HG03064 (cell line): ENCODE data around the gene IFI44.

ENCODE experiments used
- ATAC-seq: cut with Tn5 transposase; IDR thresholded peaks from one replicate; pipeline ENCODE4 v1.9.1; 2021; ENCODE audit warnings: low read depth; ENCODE audit not compliant: unreplicated experiment

IFI44 gene

GRCh38 chr1:78649628-78650027 lies at the start of gene IFI44:
Gene IFI44 (plus strand): TSS chr1:78649831. CDS start chr1:78650196, 365 bp downstream.
- peak; percentile 82 for ATAC-seq

GRCh38 chr1:78601068-78601467 lies 48.6 kb upstream of the IFI44 start:
- no peak for ATAC-seq

- no peak for ATAC-seq
These were observed 46.4 kb upstream of the IFI44 start for GRCh38 chr1:78603206-78603605.

- no peak for ATAC-seq
These were observed 45.0 kb upstream of the IFI44 start for GRCh38 chr1:78604643-78605042.

- no peak for ATAC-seq
These were observed 43.4 kb upstream of the IFI44 start for GRCh38 chr1:78606274-78606673.

GRCh38 chr1:78607334-78607927 lies 42.2 kb upstream of the IFI44 start:
- no peak for ATAC-seq

GRCh38 chr1:78607944-78608343 lies 41.7 kb upstream of the IFI44 start:
- ATAC-seq: no peak

GRCh38 chr1:78617615-78618026 lies 32.0 kb upstream of the IFI44 start:
- ATAC-seq: peak; percentile 31

GRCh38 chr1:78619032-78619431 lies 30.6 kb upstream of the IFI44 start:
- ATAC-seq: no peak

GRCh38 chr1:78619446-78619802 lies 30.2 kb upstream of the IFI44 start:
- ATAC-seq: peak; percentile 7

GRCh38 chr1:78619803-78620579 lies 29.6 kb upstream of the IFI44 start, which contains the start of gene IFI44L:
Gene IFI44L (plus strand): TSS chr1:78620448. CDS start chr1:78627916, 7,468 bp downstream.
- ATAC-seq: peak; percentile 36

- no peak for ATAC-seq
These were observed 29.0 kb upstream of the IFI44 start for GRCh38 chr1:78620666-78621065.

GRCh38 chr1:78622548-78622947 lies 27.1 kb upstream of the IFI44 start:
- no peak for ATAC-seq

GRCh38 chr1:78624035-78624434 lies 25.6 kb upstream of the IFI44 start:
- ATAC-seq: no peak

GRCh38 chr1:78627321-78627720 lies 22.3 kb upstream of the IFI44 start:
- no peak for ATAC-seq

- ATAC-seq: no peak
These were observed 19.0 kb upstream of the IFI44 start for GRCh38 chr1:78630600-78630999.

GRCh38 chr1:78633209-78633608 lies 16.4 kb upstream of the IFI44 start:
- ATAC-seq: no peak

- ATAC-seq: peak; percentile 54
These were observed 9.2 kb upstream of the IFI44 start for GRCh38 chr1:78640462-78640861.

GRCh38 chr1:78641558-78641957 lies 8.1 kb upstream of the IFI44 start:
- ATAC-seq: no peak

- no peak for ATAC-seq
These were observed 3.9 kb upstream of the IFI44 start for GRCh38 chr1:78645723-78646122.

GRCh38 chr1:78647238-78647637 lies 2.4 kb upstream of the IFI44 start:
- no peak for ATAC-seq

- no peak for ATAC-seq
These were observed 556 bp downstream of the IFI44 start for GRCh38 chr1:78650114-78650660.
